Muscle of leg (tissue), 11 donors: ENCODE measurements around the gene SPOCK1. TPM values are rescaled to one million over a fixed set of nuclear protein-coding genes. Genes with fewer than 3 reads are reported as not detected.
A peak's percentile ranks its signal among the peaks of the same experiment; 100 is the strongest.

ENCODE experiments used
- DNase-seq: peaks from one replicate; pipeline ENCODE4 v3.0.0; 2013
- H3K27ac ChIP-seq: one replicate; pipeline ENCODE4 v1.5.1; 2013; ENCODE audit warnings: mild to moderate bottlenecking, low read length, control low read depth
- H3K27me3 ChIP-seq: one replicate; pipeline ENCODE4 v1.6.1; 2013; ENCODE audit warnings: low read length; ENCODE audit not compliant: control insufficient read depth, insufficient read depth
- H3K36me3 ChIP-seq: one replicate; pipeline ENCODE4 v1.6.1; 2013; ENCODE audit warnings: low read length; ENCODE audit not compliant: control insufficient read depth, insufficient read depth
- H3K4me1 ChIP-seq: one replicate; pipeline ENCODE4 v1.6.1; 2013; ENCODE audit warnings: low read length; ENCODE audit not compliant: control insufficient read depth, insufficient read depth
- H3K4me3 ChIP-seq: one replicate; pipeline ENCODE4 v1.5.1; 2013; ENCODE audit warnings: low read length, control low read depth
- H3K9me3 ChIP-seq: replicated peaks from 2 replicates; pipeline ENCODE4 v1.6.1; 2013; ENCODE audit warnings: low read depth, low read length; ENCODE audit not compliant: control insufficient read depth
- WGBS: methylation state at CpG from one replicate; pipeline ENCODE4 v1.1.5; 2013; ENCODE audit warnings: missing lambda C conversion rate; ENCODE audit not compliant: insufficient coverage; 5-methylcytosine and 5-hydroxymethylcytosine counted together
- polyA plus RNA-seq, 8 donors: library from polyadenylated mRNA; unstranded; fragments of 120-200 nt; gene quantifications; one replicate each; pipeline versions ENCODE4 v1.2.1 to v1.2.3, GENCODE V29; 2013; ENCODE audit warnings: inconsistent platforms in 1 of 8, low replicate concordance in 1 of 8; ENCODE audit not compliant: insufficient read length in 8 of 8, insufficient read depth in 1 of 8
- total RNA-seq: library from RNA; stranded (reverse); fragments of 120-200 nt; gene quantifications from one replicate; pipeline ENCODE4 v1.2.4, GENCODE V29; 2013

The SPOCK1 gene
- total and polyA plus RNA-seq, 9 donors: 2.3 to 14.8 (median 4.6) TPM

DNA sequence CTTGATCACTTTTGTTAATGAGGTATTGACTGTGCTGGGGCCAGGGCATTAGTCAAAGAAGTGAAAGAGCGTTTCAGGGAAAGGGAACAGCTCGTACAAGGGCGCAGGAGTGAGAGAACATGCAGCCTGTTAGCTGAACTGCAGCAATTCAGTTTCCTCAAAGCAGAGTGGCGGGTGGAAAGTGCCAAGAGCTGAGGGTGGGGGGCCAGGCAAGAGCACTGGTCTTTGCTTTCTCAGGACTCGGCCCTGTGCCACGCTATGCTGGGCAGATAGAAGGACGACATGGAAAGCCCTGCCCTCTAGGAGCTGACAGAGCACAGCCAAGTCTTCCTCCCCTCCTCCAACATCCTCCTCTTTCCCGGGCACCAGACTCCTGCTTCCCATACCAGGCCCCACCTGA lies 304.8 kb downstream of the SPOCK1 start:
- Histone ChIP-seq H3K4me3 (no peak overlapping the region), H3K36me3 (no peaks in the 10 kb centered on the region), H3K4me1 (no peaks in the 10 kb centered on the region), H3K9me3 (no peaks in the 10 kb centered on the region), H3K27me3 (no peaks in the 10 kb centered on the region), H3K27ac (no peak overlapping the region)
- no peak for DNase-seq
- WGBS: 85% methylated on average over 8 of the region's 8 CpGs

GRCh38 chr5:137192293-137192743 lies 306.8 kb downstream of the SPOCK1 start:
- Histone ChIP-seq H3K27me3 (no peaks in the 10 kb centered on the region), H3K9me3 (no peaks in the 10 kb centered on the region), H3K4me3 (no peak overlapping the region), H3K27ac (no peak overlapping the region), H3K4me1 (no peaks in the 10 kb centered on the region), H3K36me3 (no peaks in the 10 kb centered on the region)
- no peak for DNase-seq
- no CpG with 5 or more reads among the region's 3 CpGs for WGBS

- H3K36me3 ChIP-seq: no peaks in the 10 kb centered on the region
- no CpG with 5 or more reads among the region's 2 CpGs for WGBS
Observed at GRCh38 chr5:137191179-137191578, 307.9 kb downstream of the SPOCK1 start.

GRCh38 chr5:137190441-137190840 lies 308.7 kb downstream of the SPOCK1 start:
- H3K4me3 ChIP-seq: no peak overlapping the region
- H3K4me1 ChIP-seq: no peaks in the 10 kb centered on the region
- no peaks in the 10 kb centered on the region for H3K27me3 ChIP-seq
- no peaks in the 10 kb centered on the region for H3K36me3 ChIP-seq
- no peaks in the 10 kb centered on the region for H3K9me3 ChIP-seq
- no peak overlapping the region for H3K27ac ChIP-seq
- no peak for DNase-seq

More at GRCh38 chr5:137191179-137191578, 307.9 kb downstream of the SPOCK1 start:
- no peak for DNase-seq
- no peaks in the 10 kb centered on the region for H3K27me3 ChIP-seq
- H3K9me3 ChIP-seq: no peaks in the 10 kb centered on the region
- H3K4me3 ChIP-seq: no peak overlapping the region
- H3K27ac ChIP-seq: no peak overlapping the region
- H3K4me1 ChIP-seq: no peaks in the 10 kb centered on the region

- WGBS: no CpG with 5 or more reads among the region's 2 CpGs
- H3K27me3 ChIP-seq: no peaks in the 10 kb centered on the region
- no peaks in the 10 kb centered on the region for H3K4me1 ChIP-seq
- no peaks in the 10 kb centered on the region for H3K36me3 ChIP-seq
- no peak overlapping the region for H3K27ac ChIP-seq
- no peaks in the 10 kb centered on the region for H3K9me3 ChIP-seq
- no peak overlapping the region for H3K4me3 ChIP-seq
- DNase-seq: no peak
Observed at GRCh38 chr5:137190031-137190430, 309.1 kb downstream of the SPOCK1 start.

DNA sequence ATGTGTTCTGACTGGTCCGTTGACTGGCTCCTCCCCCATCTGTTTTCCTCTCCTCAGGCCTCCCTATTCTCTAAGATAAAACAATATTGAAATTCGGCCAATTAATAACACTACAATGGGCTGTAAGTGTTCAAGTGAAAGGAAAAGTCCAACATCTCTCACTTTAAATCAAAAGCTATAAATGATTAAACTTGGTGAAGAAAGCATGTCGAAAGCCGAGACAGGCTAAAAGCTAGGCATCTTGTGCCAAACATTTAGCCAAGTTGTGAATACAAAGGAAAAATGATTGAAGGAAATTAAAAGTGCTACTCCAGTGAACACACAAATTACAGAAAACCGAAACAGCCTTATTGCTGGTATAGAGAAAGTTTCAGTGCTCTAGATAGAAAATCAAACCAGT lies 310.6 kb downstream of the SPOCK1 start:
- no peak for DNase-seq
- Histone ChIP-seq H3K4me3 (no peak overlapping the region), H3K27me3 (no peaks in the 10 kb centered on the region), H3K27ac (no peak overlapping the region), H3K9me3 (no peaks in the 10 kb centered on the region), H3K36me3 (no peaks in the 10 kb centered on the region), H3K4me1 (no peaks in the 10 kb centered on the region)
- no CpG with 5 or more reads among the region's 5 CpGs for WGBS

DNA sequence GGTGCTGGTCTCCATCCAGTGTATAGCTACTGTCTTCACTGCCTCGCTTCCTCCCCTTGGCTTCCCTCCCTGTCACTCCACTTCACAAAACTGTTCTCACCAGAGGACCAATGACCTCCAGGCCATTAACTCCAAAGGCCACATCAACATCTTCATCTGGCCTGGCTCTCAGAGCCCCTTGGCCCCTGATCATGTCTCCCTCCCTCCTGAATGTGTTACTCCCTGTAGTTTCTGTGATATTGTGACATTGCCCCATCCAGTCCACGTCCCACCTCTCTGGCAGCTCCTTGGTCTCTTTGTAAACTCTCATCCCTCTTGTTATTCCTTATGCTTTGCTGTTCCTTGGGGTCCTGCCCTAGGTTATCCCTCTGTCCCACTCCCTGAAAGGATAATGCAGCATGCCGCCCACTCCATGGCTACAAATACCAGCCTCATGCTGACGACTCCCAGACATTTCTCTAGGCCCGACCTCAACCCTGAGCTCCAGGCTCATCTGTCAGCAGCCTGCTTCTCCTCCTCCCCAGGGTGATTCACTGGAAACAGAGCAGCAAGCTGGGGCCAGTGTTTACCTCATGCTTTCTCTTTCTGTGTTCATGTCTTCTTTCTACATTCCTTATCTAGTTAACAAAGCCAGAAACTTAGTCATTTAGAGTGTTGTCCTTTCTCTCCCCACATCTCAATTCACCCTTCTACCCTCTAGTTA lies 312.2 kb downstream of the SPOCK1 start:
- peak; percentile 45 for DNase-seq
- WGBS: 52% methylated on average over 5 of the region's 5 CpGs
- Histone ChIP-seq H3K4me3 (no peak overlapping the region), H3K27ac (no peak overlapping the region), H3K36me3 (no peaks in the 10 kb centered on the region), H3K4me1 (no peaks in the 10 kb centered on the region), H3K9me3 (no peaks in the 10 kb centered on the region), H3K27me3 (no peaks in the 10 kb centered on the region)

DNA sequence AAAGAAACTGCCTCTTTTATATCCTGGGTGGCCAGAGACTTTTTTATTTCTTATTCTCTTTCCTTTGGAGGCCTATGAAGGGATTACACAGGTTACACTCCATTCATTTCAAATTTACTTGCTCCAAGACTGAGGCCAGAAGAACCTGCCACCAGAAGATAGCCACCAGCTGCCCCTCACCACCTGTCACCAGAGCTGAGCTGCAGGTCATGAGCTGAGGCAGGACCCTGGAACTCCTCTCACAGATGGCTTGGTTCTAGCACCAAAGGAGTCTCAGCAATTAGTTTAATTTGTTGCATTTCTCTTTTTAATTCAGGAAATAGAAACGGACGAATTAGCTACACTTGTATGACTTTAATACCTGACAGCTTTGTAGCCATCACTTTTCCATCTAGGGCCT lies 313.9 kb downstream of the SPOCK1 start:
- Histone ChIP-seq H3K9me3 (no peaks in the 10 kb centered on the region), H3K4me3 (no peak overlapping the region), H3K27me3 (no peaks in the 10 kb centered on the region), H3K4me1 (no peaks in the 10 kb centered on the region), H3K27ac (no peak overlapping the region), H3K36me3 (no peaks in the 10 kb centered on the region)
- DNase-seq: no peak
- no CpG with 5 or more reads among the region's 2 CpGs for WGBS

DNA sequence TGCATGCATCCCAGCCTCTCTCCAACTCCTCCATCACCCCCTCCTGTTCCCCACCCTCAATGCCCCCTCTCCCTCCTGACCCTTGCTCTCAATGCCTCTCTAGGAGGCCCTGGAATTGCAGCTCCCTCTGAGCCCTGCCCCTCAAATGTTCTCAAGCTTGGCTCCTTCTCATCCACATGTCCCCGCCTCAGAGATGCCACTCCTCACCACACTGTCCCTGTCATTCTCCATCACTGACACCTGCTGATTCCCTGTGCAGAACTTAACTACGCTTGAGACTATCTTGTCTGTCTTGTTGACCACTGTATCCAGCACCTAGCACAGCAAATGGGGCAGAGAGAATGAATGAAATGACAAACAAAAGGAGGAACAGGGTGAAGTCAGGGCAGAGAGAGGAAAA lies 314.4 kb downstream of the SPOCK1 start:
- H3K27ac ChIP-seq: no peak overlapping the region
- H3K4me3 ChIP-seq: no peak overlapping the region
- no peaks in the 10 kb centered on the region for H3K27me3 ChIP-seq
- H3K36me3 ChIP-seq: no peaks in the 10 kb centered on the region
- H3K9me3 ChIP-seq: no peaks in the 10 kb centered on the region
- no peaks in the 10 kb centered on the region for H3K4me1 ChIP-seq
- DNase-seq: no peak
- WGBS: 86% methylated on average over 1 of the region's 2 CpGs

- Histone ChIP-seq H3K27ac (no peak overlapping the region), H3K4me3 (no peak overlapping the region), H3K4me1 (no peaks in the 10 kb centered on the region), H3K36me3 (no peaks in the 10 kb centered on the region), H3K9me3 (no peaks in the 10 kb centered on the region), H3K27me3 (no peaks in the 10 kb centered on the region)
- 100% methylated on average over 1 of the region's 3 CpGs for WGBS
- no peak for DNase-seq
Observed at GRCh38 chr5:137182576-137182975, 316.6 kb downstream of the SPOCK1 start.

DNA sequence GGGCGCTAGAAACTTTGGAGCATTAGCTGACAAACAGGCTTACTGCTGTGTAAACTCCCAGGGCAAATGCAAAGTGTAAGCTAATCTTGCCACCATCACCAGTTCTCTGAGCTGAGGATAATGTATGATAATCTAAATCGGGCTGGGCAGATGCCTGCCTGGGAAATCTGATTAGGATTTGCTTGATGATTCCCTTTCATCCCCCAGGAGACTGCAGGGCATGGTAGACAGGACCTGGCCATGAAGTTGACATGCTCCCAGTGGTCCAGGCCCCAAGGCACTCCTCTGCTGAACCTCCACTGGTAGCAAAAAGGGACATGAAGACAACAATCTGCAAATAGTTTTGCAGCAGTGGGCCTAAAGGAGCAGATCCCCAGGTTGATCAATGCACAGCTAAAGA lies 317.5 kb downstream of the SPOCK1 start:
- Histone ChIP-seq H3K27me3 (no peaks in the 10 kb centered on the region), H3K4me3 (no peak overlapping the region), H3K4me1 (no peaks in the 10 kb centered on the region), H3K27ac (no peak overlapping the region), H3K9me3 (no peaks in the 10 kb centered on the region), H3K36me3 (no peaks in the 10 kb centered on the region)
- WGBS: 57% methylated on average over 1 of the region's 2 CpGs
- no peak for DNase-seq
